Testis (tissue), 3 donors: ENCODE measurements around the gene PNPO. TPM values are rescaled to one million over a fixed set of nuclear protein-coding genes. Genes with fewer than 3 reads are reported as not detected.

Source experiments
- DNase-seq: peaks from one replicate; pipeline ENCODE4 v3.0.0-alpha.2; 2019
- H3K27ac ChIP-seq, 2 donors: fragments of 200-600 bp; sonication (generic); one replicate each; pipeline ENCODE4 v1.5.1; 2019
- H3K27me3 ChIP-seq: fragments of 200-600 bp; sonication (generic); one replicate; pipeline ENCODE4 v1.5.1; 2019
- H3K36me3 ChIP-seq: fragments of 200-600 bp; sonication (generic); one replicate; pipeline ENCODE4 v1.5.1; 2017; ENCODE audit warnings: low read depth; ENCODE audit errors: missing control alignments
- H3K4me1 ChIP-seq: fragments of 200-600 bp; sonication (generic); one replicate; pipeline ENCODE4 v1.5.1; 2019
- H3K4me3 ChIP-seq, 2 donors: fragments of 200-600 bp; sonication (generic); one replicate each; pipeline ENCODE4 v1.5.1; 2017 to 2019
- H3K9me3 ChIP-seq: fragments of 200-600 bp; sonication (generic); one replicate; pipeline ENCODE4 v1.5.1; 2017
- CTCF ChIP-seq, 3 experiments: fragments of 450-650 bp in 2 of 3; fragments of 200-600 bp in 1 of 3; sonication (generic) in 1 of 3; IDR thresholded peaks; one replicate each; pipeline ENCODE4 v1.5.1; 2016 to 2019; ENCODE audit warnings: antibody characterized with exemption in 3 of 3, mild to moderate bottlenecking in 2 of 3, moderate library complexity in 1 of 3
- POLR2A ChIP-seq: fragments of 450-650 bp; IDR thresholded peaks from one replicate; pipeline ENCODE4 v1.6.1; 2017; ENCODE audit warnings: antibody characterized with exemption, mild to moderate bottlenecking, moderate library complexity
- WGBS, 2 donors: methylation state at CpG; one replicate each; pipeline ENCODE4 v1.1.5; 2018; 5-methylcytosine and 5-hydroxymethylcytosine counted together
- intact Hi-C: fragments of 100-400 bp; cut with DNase I; formaldehyde crosslinking; loops from one replicate; pipeline ENCODE4 v1.15.1; 2023; ENCODE audit warnings: low total_unique reads
- polyA plus RNA-seq: library from polyadenylated mRNA; stranded (reverse); fragments of 350-450 nt; fragmentation: Illumina TruSeq; extraction: RNeasy Lipid Tissue Mini Kit (QIAGEN cat#74804); gene quantifications from one replicate; pipeline ENCODE4 v1.2.3, GENCODE V29; 2014; ENCODE audit warnings: low read depth, low replicate concordance; ENCODE audit not compliant: insufficient read depth
- total RNA-seq, 2 donors: library from RNA; depleted of rRNA; stranded (reverse); fragments of >200 nt; gene quantifications; one replicate each; pipeline ENCODE4 v1.2.3, GENCODE V29; 2016

The PNPO gene
- total and polyA plus RNA-seq, 3 donors from 2014 or later: 21.3 to 41.7 (median 37.5) TPM

- no peak overlapping the region for H3K27ac ChIP-seq
- 89 to 92% methylated on average over 10 of the region's 10 CpGs for WGBS, 2 donors
- H3K4me3 ChIP-seq: no peak overlapping the region
- H3K4me1 ChIP-seq: peaks cover 7% of the 10 kb centered on the region
- no peaks in the 10 kb centered on the region for H3K27me3 ChIP-seq
- DNase-seq: no peak
- intact Hi-C loops: no loop called here
- TF ChIP-seq CTCF (IDR thresholded peaks at IDR 0.05) (no peak), POLR2A (no peak)
- H3K9me3 ChIP-seq: no peaks in the 10 kb centered on the region
- H3K36me3 ChIP-seq: no peaks in the 10 kb centered on the region
These were observed 34.4 kb downstream of the PNPO start for GRCh38 chr17:47975823-47976205.

- Histone ChIP-seq H3K27ac (no peak overlapping the region), H3K27me3 (no peaks in the 10 kb centered on the region), H3K4me3 (no peak overlapping the region), H3K36me3 (no peaks in the 10 kb centered on the region), H3K4me1 (no peaks in the 10 kb centered on the region), H3K9me3 (no peaks in the 10 kb centered on the region)
- peak; percentile 64 for DNase-seq
- intact Hi-C loops: no loop called here
- WGBS, 2 donors: 38 to 45% methylated on average over 7 of the region's 7 CpGs
- TF ChIP-seq CTCF (IDR thresholded peaks at IDR 0.05): peak in 2 of 3 experiments; percentile 32 to 53
- no peak for TF ChIP-seq POLR2A
These were observed 37.0 kb downstream of the PNPO start for GRCh38 chr17:47978324-47978723.

- H3K9me3 ChIP-seq: no peaks in the 10 kb centered on the region
- H3K27ac ChIP-seq: no peak overlapping the region
- H3K27me3 ChIP-seq: no peaks in the 10 kb centered on the region
- no peak for TF ChIP-seq POLR2A
- TF ChIP-seq CTCF (IDR thresholded peaks at IDR 0.05): no peak
- H3K36me3 ChIP-seq: no peaks in the 10 kb centered on the region
- no peaks in the 10 kb centered on the region for H3K4me1 ChIP-seq
- DNase-seq: no peak
- no peak overlapping the region for H3K4me3 ChIP-seq
- intact Hi-C loops: no loop called here
These were observed 39.2 kb downstream of the PNPO start for GRCh38 chr17:47980541-47980940.

GRCh38 chr17:47981462-47981861 lies 40.1 kb downstream of the PNPO start:
- Histone ChIP-seq H3K9me3 (no peaks in the 10 kb centered on the region), H3K27ac (no peak overlapping the region), H3K27me3 (no peaks in the 10 kb centered on the region), H3K4me3 (no peak overlapping the region), H3K4me1 (no peaks in the 10 kb centered on the region), H3K36me3 (no peaks in the 10 kb centered on the region)
- TF ChIP-seq POLR2A (no peak), CTCF (IDR thresholded peaks at IDR 0.05) (no peak)
- WGBS, 2 donors: 87 to 90% methylated on average over 9 of the region's 9 CpGs
- intact Hi-C loops: no loop called here
- DNase-seq: no peak

GRCh38 chr17:47982091-47982617 lies 40.8 kb downstream of the PNPO start:
- DNase-seq: no peak
- Histone ChIP-seq H3K36me3 (no peaks in the 10 kb centered on the region), H3K27ac (no peak overlapping the region), H3K4me1 (no peaks in the 10 kb centered on the region), H3K27me3 (no peaks in the 10 kb centered on the region), H3K4me3 (no peak overlapping the region), H3K9me3 (no peaks in the 10 kb centered on the region)
- intact Hi-C loops: no loop called here
- WGBS, 2 donors: 74 to 78% methylated on average over 14 of the region's 14 CpGs
- no peak for TF ChIP-seq POLR2A
- no peak for TF ChIP-seq CTCF (IDR thresholded peaks at IDR 0.05)
